Mesenchymal stem cell (in vitro differentiated cells and primary cell): ENCODE measurements around the gene TMEM248.
A peak's percentile ranks its signal among the peaks of the same experiment; 100 is the strongest.

ENCODE experiments used
- DNase-seq: peaks from one replicate; pipeline ENCODE4 v3.0.0-alpha.2; 2013
- H2AFZ ChIP-seq: one replicate; pipeline ENCODE4 v1.6.1; 2013; ENCODE audit warnings: low read depth, mild to moderate bottlenecking, control low read depth, inconsistent platforms, low read length, moderate library complexity
- H2AK5ac ChIP-seq: 2 replicates; pipeline ENCODE4 v1.6.1; 2013; ENCODE audit warnings: low read length, moderate library complexity, mild to moderate bottlenecking, inconsistent platforms; ENCODE audit not compliant: severe bottlenecking
- H2BK120ac ChIP-seq: one replicate; pipeline ENCODE4 v1.6.1; 2013; ENCODE audit warnings: low read depth, mild to moderate bottlenecking, inconsistent platforms, low read length, moderate library complexity
- H2BK12ac ChIP-seq, 2 experiments: one replicate each; pipeline ENCODE4 v1.6.1; 2013; ENCODE audit warnings: inconsistent platforms in 2 of 2, low read length in 2 of 2, mild to moderate bottlenecking in 2 of 2, moderate library complexity in 2 of 2, control low read depth in 1 of 2
- H2BK15ac ChIP-seq: one replicate; pipeline ENCODE4 v1.6.1; 2013; ENCODE audit warnings: mild to moderate bottlenecking, low read depth, inconsistent platforms; ENCODE audit not compliant: poor library complexity, severe bottlenecking
- H2BK5ac ChIP-seq: 2 replicates; pipeline ENCODE4 v1.6.1; 2013; ENCODE audit warnings: low read depth, mild to moderate bottlenecking, low read length, control low read depth, inconsistent platforms; ENCODE audit not compliant: poor library complexity, severe bottlenecking
- H3K14ac ChIP-seq, 2 experiments: one replicate each; pipeline ENCODE4 v1.6.1; 2013; ENCODE audit warnings: inconsistent platforms in 2 of 2, low read length in 2 of 2, control low read depth in 1 of 2, mild to moderate bottlenecking in 1 of 2, moderate library complexity in 1 of 2
- H3K18ac ChIP-seq, 2 experiments: one replicate each; pipeline ENCODE4 v1.6.1; 2013; ENCODE audit warnings: inconsistent platforms in 2 of 2, low read length in 2 of 2, control low read depth in 1 of 2, low read depth in 1 of 2, mild to moderate bottlenecking in 1 of 2
- H3K23ac ChIP-seq, 2 experiments: one replicate each; pipeline ENCODE4 v1.6.1; 2013; ENCODE audit warnings: inconsistent platforms in 2 of 2, low read length in 2 of 2, mild to moderate bottlenecking in 2 of 2, moderate library complexity in 2 of 2, control low read depth in 1 of 2
- H3K27ac ChIP-seq: 2 replicates; pipeline ENCODE4 v1.5.1; 2013; ENCODE audit warnings: mild to moderate bottlenecking, moderate library complexity, low read length, control low read depth, inconsistent platforms; ENCODE audit not compliant: poor library complexity, severe bottlenecking
- H3K27me3 ChIP-seq, 2 experiments: 2 replicates each; pipeline versions ENCODE4 v1.6.1 to v1.7.0; 2013; ENCODE audit warnings: low read length in 2 of 2, mild to moderate bottlenecking in 2 of 2, moderate library complexity in 2 of 2, control low read depth in 1 of 2, inconsistent platforms in 1 of 2; ENCODE audit not compliant: control insufficient read depth in 1 of 2, insufficient read depth in 1 of 2
- H3K36me3 ChIP-seq, 2 experiments: 2 replicates each; pipeline versions ENCODE4 v1.6.1 to v1.7.0; 2013; ENCODE audit warnings: low read length in 2 of 2, control low read depth in 1 of 2, inconsistent platforms in 1 of 2, low read depth in 1 of 2, mild to moderate bottlenecking in 1 of 2; ENCODE audit not compliant: insufficient read depth in 2 of 2, control insufficient read depth in 1 of 2
- H3K4ac ChIP-seq, 2 experiments: one replicate each; pipeline ENCODE4 v1.6.1; 2013; ENCODE audit warnings: inconsistent platforms in 2 of 2, low read length in 2 of 2, mild to moderate bottlenecking in 2 of 2, moderate library complexity in 2 of 2, control low read depth in 1 of 2, low read depth in 1 of 2
- H3K4me1 ChIP-seq: 2 replicates; pipeline ENCODE4 v1.6.1; 2013; ENCODE audit warnings: low read depth, low read length, control low read depth; ENCODE audit not compliant: control insufficient read depth, insufficient read depth
- H3K4me2 ChIP-seq: 2 replicates; pipeline ENCODE4 v1.6.1; 2013; ENCODE audit warnings: low read length, mild to moderate bottlenecking, inconsistent platforms; ENCODE audit not compliant: poor library complexity, severe bottlenecking
- H3K4me3 ChIP-seq, 2 experiments: 2 replicates each; pipeline versions ENCODE4 v1.5.1 to v1.7.0; 2013; ENCODE audit warnings: low read length in 2 of 2, mild to moderate bottlenecking in 2 of 2, control low read depth in 1 of 2, low read depth in 1 of 2; ENCODE audit not compliant: insufficient read depth in 1 of 2
- H3K79me1 ChIP-seq: replicated peaks from 2 replicates; pipeline ENCODE4 v1.6.1; 2013; ENCODE audit warnings: mild to moderate bottlenecking, control low read depth, low read length, inconsistent platforms; ENCODE audit not compliant: poor library complexity, severe bottlenecking
- H3K9ac ChIP-seq: 2 replicates; pipeline ENCODE4 v1.7.0; 2013; ENCODE audit warnings: mild to moderate bottlenecking, low read length, moderate library complexity
- H3K9me3 ChIP-seq: 2 replicates; pipeline ENCODE4 v1.7.0; 2013; ENCODE audit warnings: mild to moderate bottlenecking, low read length; ENCODE audit not compliant: control insufficient read depth
- H4K8ac ChIP-seq: one replicate; pipeline ENCODE4 v1.6.1; 2013; ENCODE audit warnings: inconsistent platforms, mild to moderate bottlenecking, low read length, moderate library complexity
- H4K91ac ChIP-seq: one replicate; pipeline ENCODE4 v1.6.1; 2013; ENCODE audit warnings: mild to moderate bottlenecking, low read length, inconsistent platforms
- WGBS: methylation state at CpG from one replicate; pipeline ENCODE4 v1.1.7; 2013; ENCODE audit warnings: mixed read lengths; 5-methylcytosine and 5-hydroxymethylcytosine counted together

The TMEM248 gene

GRCh38 chr7:66930341-66930740 lies 9.3 kb downstream of the TMEM248 start:
- Histone ChIP-seq H2AFZ (no peak overlapping the region), H3K4me3 (no peak overlapping the region)
- WGBS: 70% methylated on average over 5 of the region's 5 CpGs

GRCh38 chr7:66933469-66933868 lies 12.4 kb downstream of the TMEM248 start:
- Histone ChIP-seq H3K18ac (no peak overlapping the region), H2BK15ac (no peak overlapping the region), H3K4me2 (no peak overlapping the region), H4K8ac (no peak overlapping the region), H2BK12ac (no peak overlapping the region), H3K27me3 (no peaks in the 10 kb centered on the region), H3K27ac (no peak overlapping the region), H3K4me3 (no peak overlapping the region), H4K91ac (no peak overlapping the region), H3K36me3 (peaks cover 5 to 6% of the 10 kb centered on the region in 2 experiments), H3K9ac (no peak overlapping the region), H2BK5ac (no peak overlapping the region), H3K79me1 (peaks cover 6% of the 10 kb centered on the region), H2BK120ac (no peak overlapping the region), H3K9me3 (no peaks in the 10 kb centered on the region), H2AK5ac (no peak overlapping the region), H2AFZ (no peak overlapping the region), H3K14ac (no peak overlapping the region), H3K23ac (no peak overlapping the region), H3K4me1 (no peaks in the 10 kb centered on the region), H3K4ac (no peak overlapping the region)
- no peak for DNase-seq
- WGBS: 94% methylated on average over 4 of the region's 4 CpGs

More at GRCh38 chr7:66930341-66930740, 9.3 kb downstream of the TMEM248 start:
- no peak overlapping the region for H3K4ac ChIP-seq
- no peak overlapping the region for H2BK5ac ChIP-seq
- no peak overlapping the region for H4K8ac ChIP-seq
- H2BK120ac ChIP-seq: no peak overlapping the region
- H3K4me2 ChIP-seq: no peak overlapping the region
- no peak overlapping the region for H4K91ac ChIP-seq
- no peak overlapping the region for H3K9ac ChIP-seq
- no peaks in the 10 kb centered on the region for H3K4me1 ChIP-seq
- no peak overlapping the region for H2AK5ac ChIP-seq
- no peaks in the 10 kb centered on the region for H3K9me3 ChIP-seq
- H3K18ac ChIP-seq: no peak overlapping the region
- H3K23ac ChIP-seq: no peak overlapping the region
- no peak overlapping the region for H2BK12ac ChIP-seq
- H3K79me1 ChIP-seq: peaks cover 8% of the 10 kb centered on the region
- DNase-seq: peak; percentile 71
- H3K36me3 ChIP-seq: peaks cover 5 to 17% of the 10 kb centered on the region in 2 experiments
- no peaks in the 10 kb centered on the region for H3K27me3 ChIP-seq
- no peak overlapping the region for H3K27ac ChIP-seq
- no peak overlapping the region for H2BK15ac ChIP-seq
- H3K14ac ChIP-seq: no peak overlapping the region

- 98% methylated on average over 4 of the region's 4 CpGs for WGBS
- no peak overlapping the region for H2BK120ac ChIP-seq
Observed at GRCh38 chr7:66937940-66938339, 16.9 kb downstream of the TMEM248 start.

GRCh38 chr7:66939325-66939724 lies 18.3 kb downstream of the TMEM248 start:
- 98% methylated on average over 4 of the region's 4 CpGs for WGBS

More at GRCh38 chr7:66937940-66938339, 16.9 kb downstream of the TMEM248 start:
- H2BK5ac ChIP-seq: no peak overlapping the region
- H3K79me1 ChIP-seq: peaks cover 13% of the 10 kb centered on the region
- no peak overlapping the region for H3K4me2 ChIP-seq
- no peaks in the 10 kb centered on the region for H3K9me3 ChIP-seq
- no peak overlapping the region for H3K14ac ChIP-seq
- H3K4me3 ChIP-seq: no peak overlapping the region
- no peaks in the 10 kb centered on the region for H3K27me3 ChIP-seq
- no peak overlapping the region for H2BK12ac ChIP-seq
- no peak overlapping the region for H2AFZ ChIP-seq
- no peak for DNase-seq
- peaks cover 15 to 25% of the 10 kb centered on the region in 2 experiments for H3K36me3 ChIP-seq
- no peak overlapping the region for H3K23ac ChIP-seq
- H3K4ac ChIP-seq: no peak overlapping the region
- no peak overlapping the region for H3K27ac ChIP-seq
- H3K4me1 ChIP-seq: no peaks in the 10 kb centered on the region
- H3K18ac ChIP-seq: no peak overlapping the region
- no peak overlapping the region for H2BK15ac ChIP-seq
- H4K91ac ChIP-seq: no peak overlapping the region
- H2AK5ac ChIP-seq: no peak overlapping the region
- no peak overlapping the region for H4K8ac ChIP-seq
- H3K9ac ChIP-seq: no peak overlapping the region

More at GRCh38 chr7:66939325-66939724, 18.3 kb downstream of the TMEM248 start:
- H3K4me2 ChIP-seq: no peak overlapping the region
- no peak overlapping the region for H3K27ac ChIP-seq
- H3K4me3 ChIP-seq: no peak overlapping the region
- no peak overlapping the region for H2BK5ac ChIP-seq
- H3K14ac ChIP-seq: no peak overlapping the region
- H3K4me1 ChIP-seq: no peaks in the 10 kb centered on the region
- no peak overlapping the region for H3K18ac ChIP-seq
- no peak overlapping the region for H2AK5ac ChIP-seq
- peaks cover 24 to 36% of the 10 kb centered on the region in 2 experiments for H3K36me3 ChIP-seq
- DNase-seq: no peak
- no peak overlapping the region for H4K8ac ChIP-seq
- no peaks in the 10 kb centered on the region for H3K27me3 ChIP-seq
- no peak overlapping the region for H3K9ac ChIP-seq
- H2BK12ac ChIP-seq: no peak overlapping the region
- no peak overlapping the region for H3K4ac ChIP-seq
- no peak overlapping the region for H2BK120ac ChIP-seq
- H4K91ac ChIP-seq: no peak overlapping the region
- no peak overlapping the region for H2AFZ ChIP-seq
- no peaks in the 10 kb centered on the region for H3K9me3 ChIP-seq
- H2BK15ac ChIP-seq: no peak overlapping the region
- no peak overlapping the region for H3K23ac ChIP-seq
- peaks cover 17% of the 10 kb centered on the region for H3K79me1 ChIP-seq
